GM13976 (cell line): Measurements from ENCODE around the gene KIAA0586.
A peak's percentile ranks its signal among the peaks of the same experiment; 100 is the strongest.
"Not testable (repeated sequence)": the region's sequence is repeated elsewhere in the genome, so short reads cannot be mapped to it uniquely, and the experiment has no call there.

Experiments used
- DNase-seq: peaks from one replicate; pipeline ENCODE4 v3.0.0; 2012; ENCODE audit warnings: low spot score
- CTCF ChIP-seq: IDR thresholded peaks from 2 replicates; pipeline ENCODE4 v1.5.1; 2012; ENCODE audit warnings: borderline replicate concordance, mild to moderate bottlenecking; ENCODE audit not compliant: insufficient read depth; ENCODE audit errors: extremely low read depth, missing control alignments, control extremely low read depth
- in situ Hi-C: fragments of 300-500 bp; cut with MboI; formaldehyde crosslinking; loops from one replicate; pipeline ENCODE4 v1.12.0; 2022; ENCODE audit warnings: low sequenced_read_pairs, mixed read lengths, inconsistent platforms; ENCODE audit not compliant: unreplicated experiment

Gene KIAA0586

GRCh38 chr14:58574623-58575022, 147.1 kb downstream of the KIAA0586 start:
- TF ChIP-seq CTCF, result peak; percentile 17
- in situ Hi-C loops, result no loop called here
- no peak for DNase-seq

- no peak for TF ChIP-seq CTCF
- in situ Hi-C loops, result no loop called here
- DNase-seq, result no peak
These were observed 148.4 kb downstream of the KIAA0586 start for GRCh38 chr14:58575956-58576355.

- DNase-seq, in situ Hi-C loops: not testable (repeated sequence)
These were observed 152.5 kb downstream of the KIAA0586 start for GRCh38 chr14:58580035-58580434.

GRCh38 chr14:58581389-58581788, 153.9 kb downstream of the KIAA0586 start:
- in situ Hi-C loops, result not testable (repeated sequence)

GRCh38 chr14:58584383-58584782, 156.9 kb downstream of the KIAA0586 start:
- DNase-seq, result no peak
- no peak for TF ChIP-seq CTCF
- in situ Hi-C loops, result no loop called here

More at GRCh38 chr14:58581389-58581788, 153.9 kb downstream of the KIAA0586 start:
- DNase-seq, result not testable (repeated sequence)

- no peak for DNase-seq
- in situ Hi-C loops, result no loop called here
- TF ChIP-seq CTCF, result no peak
These were observed 159.8 kb downstream of the KIAA0586 start for GRCh38 chr14:58587271-58587670.

- DNase-seq, in situ Hi-C loops: not testable (repeated sequence)
These were observed 160.8 kb downstream of the KIAA0586 start for GRCh38 chr14:58588321-58588720.

GRCh38 chr14:58593977-58594376, 166.5 kb downstream of the KIAA0586 start:
- no peak for TF ChIP-seq CTCF
- no peak for DNase-seq
- in situ Hi-C loops, result no loop called here

GRCh38 chr14:58597041-58597440, 169.5 kb downstream of the KIAA0586 start:
- DNase-seq, result no peak
- TF ChIP-seq CTCF, result no peak
- in situ Hi-C loops, result no loop called here
